DOHH2 (cell line): ENCODE measurements around the gene SIX2.

Source experiments
- CTCF ChIP-seq: fragments of 200-600 bp; sonication (generic); IDR thresholded peaks from one replicate; pipeline ENCODE4 v1.5.1; 2014; ENCODE audit warnings: antibody characterized with exemption, mild to moderate bottlenecking, low read depth, low read length; ENCODE audit not compliant: poor library complexity, severe bottlenecking
- EZH2phosphoT487 ChIP-seq: fragments of 200-600 bp; sonication (generic); IDR thresholded peaks from 2 replicates; pipeline ENCODE4 v1.6.1; 2017; ENCODE audit warnings: borderline replicate concordance, mild to moderate bottlenecking, antibody characterized with exemption, low read length, moderate library complexity, mixed read lengths

GRCh38 chr2:45055162-45055605 is 45.9 kb upstream of the SIX2 start:
- no peak for TF ChIP-seq CTCF
- no peak for TF ChIP-seq EZH2phosphoT487
